ENCODE measurements around the gene SBF1. TPM values are rescaled to one million over a fixed set of nuclear protein-coding genes. Genes with fewer than 3 reads are reported as not detected.

Gene SBF1
- total RNA-seq, 2 donors from 2014 or later: 99.3 to 99.8 TPM

DNA sequence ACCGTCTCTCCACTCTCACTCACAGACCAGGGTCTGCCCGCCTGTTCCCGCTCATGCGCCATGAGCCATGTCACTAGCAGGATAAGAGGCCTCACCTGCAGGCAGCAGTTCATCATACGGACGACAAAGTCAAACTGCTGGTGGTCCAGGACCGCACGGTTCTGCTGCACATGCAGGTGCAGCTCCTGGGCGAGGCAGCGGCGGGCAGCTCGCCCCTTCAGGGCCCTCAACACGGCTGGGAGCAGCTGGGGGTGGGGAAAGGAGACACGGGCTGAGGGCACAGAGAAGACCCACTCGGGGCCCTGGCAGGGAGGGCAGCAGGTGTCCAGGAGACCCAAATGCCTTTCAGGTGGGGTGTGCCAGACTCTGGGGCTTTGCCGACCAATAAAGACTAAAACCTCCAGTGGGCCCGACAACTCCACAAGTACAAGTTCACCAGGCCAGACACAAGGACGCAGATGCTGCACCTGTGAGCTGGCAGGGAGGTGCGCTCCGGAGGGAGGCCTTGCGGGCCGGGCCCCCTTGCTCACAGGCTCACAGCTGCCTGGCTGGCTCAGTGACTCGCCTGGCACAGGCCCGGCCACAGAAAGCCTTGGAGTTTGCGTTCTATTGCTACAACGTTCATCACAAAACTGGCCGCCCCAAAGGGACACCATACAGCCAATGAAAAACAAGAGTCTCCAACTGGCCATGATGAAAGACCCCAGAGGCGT, 11.5 kb downstream of the SBF1 start:
- DNase-seq (ENCODE audit: low spot score in 2 of 2) (no peak), ATAC-seq (no peak)
- Mint-ChIP-seq H3K27ac (peak overlapping the region in 1 of 2 donors; percentile 50), H3K9me3 (no peaks in the 10 kb centered on the region), H3K36me3 (peaks cover 0 to 6% of the 10 kb centered on the region in 2 donors)

- DNase-seq (ENCODE audit: low spot score in 2 of 2) (no peak), ATAC-seq (no peak)
- Mint-ChIP-seq H3K27ac (no peak overlapping the region), H3K9me3 (no peaks in the 10 kb centered on the region), H3K36me3 (peaks cover 0 to 6% of the 10 kb centered on the region in 2 donors)
These were observed 12.8 kb downstream of the SBF1 start for GRCh38 chr22:50461979-50462540.

- H3K27ac Mint-ChIP-seq: no peak overlapping the region
- H3K9me3 Mint-ChIP-seq: no peaks in the 10 kb centered on the region
- peaks cover 0 to 6% of the 10 kb centered on the region in 2 donors for H3K36me3 Mint-ChIP-seq
- DNase-seq (ENCODE audit: low spot score in 2 of 2): no peak
- ATAC-seq: no peak
These were observed 13.3 kb downstream of the SBF1 start for GRCh38 chr22:50461536-50461935.

- Mint-ChIP-seq H3K9me3 (no peaks in the 10 kb centered on the region), H3K27ac (peak overlapping the region in 1 of 2 donors; percentile 46), H3K36me3 (peaks cover 0 to 6% of the 10 kb centered on the region in 2 donors)
- no peak for ATAC-seq
- DNase-seq (ENCODE audit: low spot score in 2 of 2): no peak
These were observed 13.9 kb downstream of the SBF1 start for GRCh38 chr22:50460938-50461337.

DNA sequence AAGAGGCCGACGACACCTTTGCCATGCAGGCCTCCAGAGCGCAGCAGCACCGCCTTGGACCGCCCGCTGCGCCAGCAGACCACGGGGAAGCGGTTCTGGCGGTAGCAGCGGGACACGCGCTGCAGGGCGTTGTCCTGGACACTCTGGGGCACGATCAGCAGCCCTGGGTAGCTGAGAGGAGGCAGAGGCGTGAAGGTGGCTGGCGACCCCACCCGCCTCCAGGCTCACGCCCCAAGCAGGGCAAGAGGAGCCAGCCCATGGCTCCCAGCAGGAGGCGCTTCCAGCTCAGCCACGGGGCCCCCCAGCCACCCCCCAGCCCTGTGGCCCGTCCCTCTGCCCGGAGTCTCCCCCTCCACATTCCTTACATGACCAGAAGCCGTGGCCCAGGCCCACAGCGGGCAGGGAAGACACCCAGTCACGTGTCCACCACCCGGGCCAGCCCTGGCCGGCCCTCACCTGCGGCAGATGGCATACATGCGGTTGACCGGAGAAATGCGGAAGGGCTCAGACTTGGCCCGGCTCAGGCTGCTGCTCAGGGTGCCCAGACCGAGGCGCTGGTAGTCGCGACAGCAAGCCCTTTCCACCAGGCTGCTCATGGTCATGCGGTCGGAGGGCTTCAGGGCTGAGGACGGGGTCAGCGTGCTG, 15.2 kb downstream of the SBF1 start:
- ATAC-seq (no peak), DNase-seq (ENCODE audit: low spot score in 2 of 2) (no peak)
- Mint-ChIP-seq H3K36me3 (peaks cover 0 to 6% of the 10 kb centered on the region in 2 donors), H3K9me3 (no peaks in the 10 kb centered on the region), H3K27ac (no peak overlapping the region)

DNA sequence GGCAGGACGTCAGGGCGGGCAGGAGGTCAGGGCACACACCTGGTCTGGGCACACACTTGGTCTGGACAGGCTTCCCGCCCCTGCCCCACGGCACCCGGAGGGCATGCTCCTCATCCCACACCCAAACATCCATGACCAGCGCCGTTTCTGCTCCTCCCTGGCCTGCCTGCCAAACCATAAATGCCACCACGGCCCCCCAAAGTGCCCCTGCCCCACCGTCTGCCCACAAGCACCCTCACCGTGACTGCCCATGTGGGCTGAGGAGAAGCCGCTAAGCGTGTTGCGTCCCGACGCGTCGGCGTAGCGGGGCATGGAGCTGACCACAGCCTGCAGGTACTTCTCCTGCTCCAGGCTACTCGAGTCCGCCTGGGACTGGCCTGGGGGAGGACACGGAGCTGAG, 15.8 kb downstream of the SBF1 start:
- no peak for DNase-seq (ENCODE audit: low spot score in 2 of 2)
- Mint-ChIP-seq H3K27ac (peak overlapping the region in 1 of 2 donors; percentile 90), H3K9me3 (no peaks in the 10 kb centered on the region), H3K36me3 (peaks cover 0 to 6% of the 10 kb centered on the region in 2 donors)
- ATAC-seq: no peak

DNA sequence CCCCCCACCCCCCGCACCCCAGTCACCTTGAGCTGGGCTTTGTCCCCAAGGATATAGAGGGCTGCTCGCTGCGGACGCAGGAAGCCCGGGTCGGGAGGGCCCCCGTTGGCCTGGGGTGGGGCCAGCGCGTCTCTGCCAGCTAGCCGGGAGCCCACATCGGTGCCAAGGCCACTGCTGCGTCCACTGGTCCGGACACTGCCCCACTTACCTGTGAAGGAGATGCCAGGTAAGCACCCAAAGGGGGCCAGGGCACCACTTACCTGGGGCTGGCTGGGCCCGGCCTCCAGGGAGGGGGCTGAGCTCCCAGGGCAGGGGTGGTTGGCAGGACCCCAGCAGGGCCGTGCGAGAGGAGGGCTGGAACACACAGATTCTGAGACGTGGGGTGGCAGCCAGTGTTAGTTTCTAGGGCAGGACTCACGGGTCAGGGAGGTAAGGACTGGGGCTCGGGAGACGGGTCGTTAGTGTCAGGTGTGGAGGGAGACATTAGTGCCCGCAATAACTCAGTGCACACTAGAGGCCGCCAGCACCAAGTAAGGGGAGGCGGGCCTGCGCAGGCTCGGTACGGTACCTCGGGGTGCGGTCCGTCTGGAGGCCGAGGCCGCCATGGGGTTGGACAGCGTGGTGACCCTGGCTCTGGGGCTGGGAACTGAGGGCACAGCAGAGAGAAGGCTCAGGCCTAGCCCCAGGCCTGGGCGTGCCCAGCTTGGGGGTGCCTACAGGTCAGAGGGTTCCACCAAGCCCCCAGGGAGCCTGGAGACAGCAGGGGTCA, 18.2 kb downstream of the SBF1 start:
- Mint-ChIP-seq H3K36me3 (peaks cover 0 to 6% of the 10 kb centered on the region in 2 donors), H3K9me3 (no peaks in the 10 kb centered on the region), H3K27ac (peak overlapping the region; percentile 17 to 77)
- ATAC-seq (peak; percentile 17 to 30), DNase-seq (ENCODE audit: low spot score in 2 of 2) (no peak)

GRCh38 chr22:50456026-50456425, 18.8 kb downstream of the SBF1 start:
- DNase-seq (ENCODE audit: low spot score in 2 of 2) (no peak), ATAC-seq (no peak)
- peaks cover 0 to 5% of the 10 kb centered on the region in 2 donors for H3K36me3 Mint-ChIP-seq
- no peaks in the 10 kb centered on the region for H3K9me3 Mint-ChIP-seq
- H3K27ac Mint-ChIP-seq: peak overlapping the region in 1 of 2 donors; percentile 32

- no peak overlapping the region for H3K27ac Mint-ChIP-seq
- no peaks in the 10 kb centered on the region for H3K36me3 Mint-ChIP-seq
- no peak for DNase-seq (ENCODE audit: low spot score in 2 of 2)
- ATAC-seq: no peak
- H3K9me3 Mint-ChIP-seq: no peaks in the 10 kb centered on the region
These were observed 19.6 kb downstream of the SBF1 start for GRCh38 chr22:50455201-50455600.

DNA sequence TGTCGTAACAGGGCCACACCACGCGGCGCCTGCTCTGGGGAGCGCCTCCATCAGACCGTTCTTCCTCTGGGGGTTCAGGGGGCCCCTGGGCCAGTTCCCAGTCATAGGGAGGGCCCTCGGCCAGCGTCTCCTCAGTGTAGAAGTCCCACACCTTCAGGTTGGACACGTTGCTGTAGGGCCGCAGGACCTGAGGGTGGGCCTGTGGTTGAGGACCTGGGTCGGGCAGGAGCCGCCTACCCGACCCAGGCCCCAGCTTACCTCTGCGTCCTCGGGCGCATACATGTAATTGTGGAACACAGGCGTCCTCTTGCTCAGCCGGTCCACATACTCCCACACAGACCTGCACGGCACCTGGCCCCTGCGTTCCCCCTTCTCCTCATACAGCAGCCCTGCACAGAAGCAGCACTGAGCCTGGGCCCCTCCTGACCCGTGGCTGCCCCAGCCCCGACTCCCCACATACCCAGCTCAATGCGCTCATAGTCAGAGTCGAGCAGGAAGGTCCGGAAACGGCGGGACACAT, 20.2 kb downstream of the SBF1 start:
- DNase-seq (ENCODE audit: low spot score in 2 of 2): no peak
- Mint-ChIP-seq H3K9me3 (no peaks in the 10 kb centered on the region), H3K36me3 (peaks cover 0 to 4% of the 10 kb centered on the region in 2 donors), H3K27ac (peak overlapping the region in 1 of 2 donors; percentile 63)
- ATAC-seq: peak in 1 of 2 donors; percentile 4

GRCh38 chr22:50452649-50453048, 22.2 kb downstream of the SBF1 start:
- H3K9me3 Mint-ChIP-seq: no peaks in the 10 kb centered on the region
- H3K27ac Mint-ChIP-seq: peak overlapping the region; percentile 63 to 77
- DNase-seq (ENCODE audit: low spot score in 2 of 2): no peak
- H3K36me3 Mint-ChIP-seq: peaks cover 0 to 11% of the 10 kb centered on the region in 2 donors
- ATAC-seq: no peak

GRCh38 chr22:50447576-50448551, 27.0 kb downstream of the SBF1 start:
- H3K27ac Mint-ChIP-seq: peak overlapping the region; percentile 20 to 61
- H3K36me3 Mint-ChIP-seq: peaks cover 0 to 11% of the 10 kb centered on the region in 2 donors
- DNase-seq (ENCODE audit: low spot score in 2 of 2) (no peak), ATAC-seq (no peak)
- no peaks in the 10 kb centered on the region for H3K9me3 Mint-ChIP-seq

- Mint-ChIP-seq H3K9me3 (no peaks in the 10 kb centered on the region), H3K36me3 (peaks cover 0 to 11% of the 10 kb centered on the region in 2 donors), H3K27ac (no peak overlapping the region)
- ATAC-seq: no peak
- no peak for DNase-seq (ENCODE audit: low spot score in 2 of 2)
These were observed 27.9 kb downstream of the SBF1 start for GRCh38 chr22:50446708-50447575.

- DNase-seq (ENCODE audit: low spot score in 2 of 2) (no peak), ATAC-seq (no peak)
- H3K36me3 Mint-ChIP-seq: peaks cover 0 to 11% of the 10 kb centered on the region in 2 donors
- H3K27ac Mint-ChIP-seq: peak overlapping the region; percentile 85 to 94
- H3K9me3 Mint-ChIP-seq: no peaks in the 10 kb centered on the region
These were observed 28.7 kb downstream of the SBF1 start for GRCh38 chr22:50445880-50446707.
